Ectodermal cell (in vitro differentiated cells): ENCODE data around the gene AKR7A2.

Source experiments
- H3K27ac ChIP-seq: 2 replicates; pipeline ENCODE4 v1.7.0; 2013; ENCODE audit warnings: mild to moderate bottlenecking, low read depth, low read length; ENCODE audit not compliant: insufficient read depth, poor library complexity, severe bottlenecking
- H3K27me3 ChIP-seq: 2 replicates; pipeline ENCODE4 v1.7.0; 2013; ENCODE audit warnings: mild to moderate bottlenecking, low read length; ENCODE audit not compliant: insufficient read depth, control insufficient read depth, poor library complexity, severe bottlenecking
- H3K36me3 ChIP-seq: one replicate; pipeline ENCODE4 v1.7.0; 2013; ENCODE audit warnings: low read length; ENCODE audit not compliant: control insufficient read depth, insufficient read depth
- H3K4me1 ChIP-seq: one replicate; pipeline ENCODE4 v1.7.0; 2013; ENCODE audit warnings: low read length; ENCODE audit not compliant: control insufficient read depth, insufficient read depth
- H3K4me3 ChIP-seq: 2 replicates; pipeline ENCODE4 v1.7.0; 2013; ENCODE audit warnings: low read depth, low read length, control low read depth; ENCODE audit not compliant: insufficient read depth
- H3K9me3 ChIP-seq: 2 replicates; pipeline ENCODE4 v1.7.0; 2013; ENCODE audit warnings: mild to moderate bottlenecking, low read length, moderate library complexity; ENCODE audit not compliant: control insufficient read depth
- WGBS, 2 experiments: methylation state at CpG; one replicate each; pipeline ENCODE4 v1.1.7; 2013; ENCODE audit warnings: missing lambda C conversion rate in 2 of 2; 5-methylcytosine and 5-hydroxymethylcytosine counted together

AKR7A2 gene

GRCh38 chr1:19315378-19316198 lies 3.6 kb upstream of the AKR7A2 start:
- Histone ChIP-seq H3K27me3 (no peaks in the 10 kb centered on the region), H3K4me1 (peaks cover 6% of the 10 kb centered on the region), H3K4me3 (no peak overlapping the region), H3K27ac (no peak overlapping the region), H3K36me3 (no peaks in the 10 kb centered on the region), H3K9me3 (no peaks in the 10 kb centered on the region)
- 83% methylated on average over 17 of the region's 17 CpGs for WGBS, 2 experiments

- no peaks in the 10 kb centered on the region for H3K27me3 ChIP-seq
- WGBS, 2 experiments, result 93 to 97% methylated on average over 8 to 9 of the region's 10 CpGs
- H3K4me3 ChIP-seq, result no peak overlapping the region
- no peaks in the 10 kb centered on the region for H3K36me3 ChIP-seq
- H3K9me3 ChIP-seq, result no peaks in the 10 kb centered on the region
- no peak overlapping the region for H3K27ac ChIP-seq
- peaks cover 6% of the 10 kb centered on the region for H3K4me1 ChIP-seq
Observed at GRCh38 chr1:19313961-19314882, 2.3 kb upstream of the AKR7A2 start.

GRCh38 chr1:19313636-19313959 lies 1.7 kb upstream of the AKR7A2 start:
- Histone ChIP-seq H3K9me3 (no peaks in the 10 kb centered on the region), H3K4me1 (peaks cover 6% of the 10 kb centered on the region), H3K4me3 (no peak overlapping the region), H3K36me3 (no peaks in the 10 kb centered on the region), H3K27me3 (no peaks in the 10 kb centered on the region), H3K27ac (no peak overlapping the region)
- WGBS, 2 experiments, result 92 to 95% methylated on average over 4 of the region's 4 CpGs

GRCh38 chr1:19312782-19313635 lies 1.1 kb upstream of the AKR7A2 start:
- WGBS, 2 experiments, result 56 to 59% methylated on average over 20 of the region's 20 CpGs
- peaks cover 6% of the 10 kb centered on the region for H3K4me1 ChIP-seq
- no peaks in the 10 kb centered on the region for H3K27me3 ChIP-seq
- H3K36me3 ChIP-seq, result peaks cover 5% of the 10 kb centered on the region
- H3K27ac ChIP-seq, result no peak overlapping the region
- peak overlapping the region; percentile 75 for H3K4me3 ChIP-seq
- H3K9me3 ChIP-seq, result no peaks in the 10 kb centered on the region

GRCh38 chr1:19311503-19311930 lies 427 bp downstream of the AKR7A2 start:
- Histone ChIP-seq H3K27ac (no peak overlapping the region), H3K36me3 (peaks cover 20% of the 10 kb centered on the region)

GRCh38 chr1:19310720-19311502 lies 1.0 kb downstream of the AKR7A2 start:
- Histone ChIP-seq H3K27ac (no peak overlapping the region), H3K27me3 (no peaks in the 10 kb centered on the region), H3K4me1 (peaks cover 6% of the 10 kb centered on the region), H3K4me3 (peak overlapping the region; percentile 75), H3K36me3 (peaks cover 23% of the 10 kb centered on the region), H3K9me3 (no peaks in the 10 kb centered on the region)
- WGBS, 2 experiments, result 59 to 69% methylated on average over 13 of the region's 13 CpGs

More at GRCh38 chr1:19311503-19311930, 427 bp downstream of the AKR7A2 start:
- Histone ChIP-seq H3K4me3 (peak overlapping the region; percentile 75), H3K27me3 (no peaks in the 10 kb centered on the region), H3K9me3 (no peaks in the 10 kb centered on the region), H3K4me1 (peaks cover 6% of the 10 kb centered on the region)
- 1% methylated on average over 29 of the region's 29 CpGs for WGBS, 2 experiments

GRCh38 chr1:19310061-19310460 lies 1.9 kb downstream of the AKR7A2 start:
- no peak overlapping the region for H3K27ac ChIP-seq
- H3K36me3 ChIP-seq, result peaks cover 31% of the 10 kb centered on the region
- H3K4me3 ChIP-seq, result no peak overlapping the region
- WGBS, 2 experiments, result 91 to 94% methylated on average over 7 of the region's 7 CpGs
- peaks cover 6% of the 10 kb centered on the region for H3K4me1 ChIP-seq
- no peaks in the 10 kb centered on the region for H3K9me3 ChIP-seq
- H3K27me3 ChIP-seq, result no peaks in the 10 kb centered on the region

GRCh38 chr1:19309123-19309813 lies 2.7 kb downstream of the AKR7A2 start:
- H3K27ac ChIP-seq, result no peak overlapping the region
- H3K4me1 ChIP-seq, result peaks cover 6% of the 10 kb centered on the region
- no peak overlapping the region for H3K4me3 ChIP-seq
- 91 to 93% methylated on average over 6 of the region's 6 CpGs for WGBS, 2 experiments
- H3K27me3 ChIP-seq, result no peaks in the 10 kb centered on the region
- H3K9me3 ChIP-seq, result no peaks in the 10 kb centered on the region
- H3K36me3 ChIP-seq, result peaks cover 34% of the 10 kb centered on the region

- Histone ChIP-seq H3K36me3 (peaks cover 39% of the 10 kb centered on the region), H3K4me1 (peaks cover 6% of the 10 kb centered on the region), H3K4me3 (no peak overlapping the region), H3K27ac (no peak overlapping the region), H3K27me3 (no peaks in the 10 kb centered on the region), H3K9me3 (no peaks in the 10 kb centered on the region)
- 83 to 84% methylated on average over 3 of the region's 3 CpGs for WGBS, 2 experiments
Observed at GRCh38 chr1:19308509-19308907, 3.4 kb downstream of the AKR7A2 start.
